Loucy (cell line): ENCODE results near the gene ESYT2.

ENCODE experiments used
- H2AFZ ChIP-seq: fragments of 200-600 bp; sonication (generic); 2 replicates; pipeline ENCODE4 v1.6.0; 2016; ENCODE audit warnings: antibody characterized with exemption, mild to moderate bottlenecking, low read length, moderate library complexity
- H3F3A ChIP-seq: fragments of 200-600 bp; 2 replicates; pipeline ENCODE4 v1.6.0; 2016; ENCODE audit warnings: antibody characterized with exemption, low read depth, mild to moderate bottlenecking
- H3K27me3 ChIP-seq: fragments of 200-600 bp; sonication (generic); 2 replicates; pipeline ENCODE4 v1.6.1; 2014; ENCODE audit warnings: low read length, mild to moderate bottlenecking; ENCODE audit not compliant: insufficient read depth, poor library complexity, severe bottlenecking
- H3K36me3 ChIP-seq: fragments of 200-600 bp; sonication (generic); 2 replicates; pipeline ENCODE4 v1.6.1; 2016; ENCODE audit warnings: low read length; ENCODE audit not compliant: insufficient read depth
- H3K4me1 ChIP-seq: fragments of 200-600 bp; sonication (generic); 2 replicates; pipeline ENCODE4 v1.5.1; 2014; ENCODE audit warnings: low read length, mild to moderate bottlenecking; ENCODE audit not compliant: insufficient read depth, poor library complexity, severe bottlenecking
- H3K4me2 ChIP-seq: fragments of 200-600 bp; sonication (generic); 2 replicates; pipeline ENCODE4 v1.6.0; 2014; ENCODE audit warnings: antibody characterized with exemption, low read length, low read depth, mild to moderate bottlenecking; ENCODE audit not compliant: poor library complexity, severe bottlenecking
- H3K4me3 ChIP-seq: fragments of 200-600 bp; sonication (generic); 2 replicates; pipeline ENCODE4 v1.5.1; 2014; ENCODE audit warnings: low read length, mild to moderate bottlenecking, mixed read lengths; ENCODE audit not compliant: poor library complexity, severe bottlenecking
- H3K79me2 ChIP-seq: fragments of 200-600 bp; sonication (generic); 2 replicates; pipeline ENCODE4 v1.6.1; 2014; ENCODE audit warnings: low read length; ENCODE audit not compliant: insufficient read depth
- H3K9ac ChIP-seq: fragments of 200-600 bp; sonication (generic); 2 replicates; pipeline ENCODE4 v1.6.0; 2014; ENCODE audit warnings: mild to moderate bottlenecking, low read depth, low read length, moderate library complexity; ENCODE audit not compliant: poor library complexity, severe bottlenecking
- H3K9me2 ChIP-seq: fragments of 200-600 bp; sonication (generic); replicated peaks from 2 replicates; pipeline ENCODE4 v1.6.1; 2016; ENCODE audit warnings: low read depth, low read length, mixed read lengths
- H3K9me3 ChIP-seq: fragments of 200-600 bp; sonication (generic); 2 replicates; pipeline ENCODE4 v1.6.1; 2014; ENCODE audit warnings: mild to moderate bottlenecking, antibody characterized with exemption, low read length, low read depth; ENCODE audit not compliant: insufficient read depth
- H4K20me1 ChIP-seq: fragments of 200-600 bp; sonication (generic); 2 replicates; pipeline ENCODE4 v1.6.0; 2014; ENCODE audit warnings: antibody characterized with exemption, low read length, mild to moderate bottlenecking; ENCODE audit not compliant: insufficient read depth, poor library complexity, severe bottlenecking
- CTCF ChIP-seq: fragments of 200-600 bp; sonication (generic); conservative IDR thresholded peaks from 2 replicates; pipeline ENCODE4 v1.5.1; 2014; ENCODE audit warnings: mild to moderate bottlenecking, antibody characterized with exemption, low read length
- EZH2phosphoT487 ChIP-seq: fragments of 200-600 bp; IDR thresholded peaks from 2 replicates; pipeline ENCODE4 v1.6.1; 2018; ENCODE audit warnings: antibody characterized with exemption, mild to moderate bottlenecking, moderate library complexity, borderline replicate concordance

The ESYT2 gene

GRCh38 chr7:158758586-158759244 is 70.6 kb downstream of the ESYT2 start:
- H3K4me2 ChIP-seq, result no peak overlapping the region
- H2AFZ ChIP-seq, result no peak overlapping the region
- H3K79me2 ChIP-seq, result no peaks in the 10 kb centered on the region
- no peak overlapping the region for H3K4me3 ChIP-seq
- no peak overlapping the region for H3K9ac ChIP-seq
- H3K9me3 ChIP-seq, result no peaks in the 10 kb centered on the region
- H3K4me1 ChIP-seq, result no peaks in the 10 kb centered on the region
- H3F3A ChIP-seq, result no peaks in the 10 kb centered on the region
- H3K27me3 ChIP-seq, result no peaks in the 10 kb centered on the region
- no peaks in the 10 kb centered on the region for H3K9me2 ChIP-seq
- H3K36me3 ChIP-seq, result peaks cover 82% of the 10 kb centered on the region
- TF ChIP-seq CTCF, result no peak
- TF ChIP-seq EZH2phosphoT487, result no peak
- no peaks in the 10 kb centered on the region for H4K20me1 ChIP-seq

GRCh38 chr7:158757404-158757989 is 71.8 kb downstream of the ESYT2 start:
- no peak overlapping the region for H3K9ac ChIP-seq
- peaks cover 86% of the 10 kb centered on the region for H3K36me3 ChIP-seq
- H2AFZ ChIP-seq, result no peak overlapping the region
- TF ChIP-seq EZH2phosphoT487, result no peak
- TF ChIP-seq CTCF, result no peak
- no peaks in the 10 kb centered on the region for H3F3A ChIP-seq
- no peaks in the 10 kb centered on the region for H3K27me3 ChIP-seq
- H4K20me1 ChIP-seq, result no peaks in the 10 kb centered on the region
- H3K9me3 ChIP-seq, result no peaks in the 10 kb centered on the region
- no peaks in the 10 kb centered on the region for H3K79me2 ChIP-seq
- H3K9me2 ChIP-seq, result no peaks in the 10 kb centered on the region
- no peak overlapping the region for H3K4me2 ChIP-seq
- H3K4me1 ChIP-seq, result no peaks in the 10 kb centered on the region
- H3K4me3 ChIP-seq, result no peak overlapping the region

- no peak for TF ChIP-seq EZH2phosphoT487
- no peak for TF ChIP-seq CTCF
- no peaks in the 10 kb centered on the region for H3K27me3 ChIP-seq
- H4K20me1 ChIP-seq, result no peaks in the 10 kb centered on the region
- no peaks in the 10 kb centered on the region for H3K79me2 ChIP-seq
- no peaks in the 10 kb centered on the region for H3K4me1 ChIP-seq
- no peak overlapping the region for H3K9ac ChIP-seq
- H2AFZ ChIP-seq, result no peak overlapping the region
- H3K36me3 ChIP-seq, result peaks cover 79% of the 10 kb centered on the region; the same call in 1 of the 2 replicates
- H3F3A ChIP-seq, result no peaks in the 10 kb centered on the region
- no peak overlapping the region for H3K4me3 ChIP-seq
- no peaks in the 10 kb centered on the region for H3K9me2 ChIP-seq
- H3K4me2 ChIP-seq, result no peak overlapping the region
- H3K9me3 ChIP-seq, result no peaks in the 10 kb centered on the region
These were observed 74.4 kb downstream of the ESYT2 start for GRCh38 chr7:158754746-158755444.
